Prostate gland (tissue), 2 donors: ENCODE data around the gene ACOT8.

ENCODE experiments used
- POLR2A ChIP-seq: fragments of 450-650 bp; IDR thresholded peaks from one replicate; pipeline ENCODE4 v1.6.1; 2016; ENCODE audit warnings: antibody characterized with exemption, mild to moderate bottlenecking
- POLR2AphosphoS5 ChIP-seq: sonication (generic); formaldehyde crosslinking; IDR thresholded peaks from one replicate; pipeline ENCODE4 v1.6.1; 2017; ENCODE audit warnings: antibody characterized with exemption
- TF ChIP-seq, protein P1 (sequence below), 4 experiments: fragments of 200-600 bp in 2 of 4; fragments of 450-650 bp in 2 of 4; sonication (generic) in 2 of 4; IDR thresholded peaks; 1 replicate in 3 of 4; 2 replicates in 1 of 4; pipeline ENCODE4 v1.5.1; 2016 to 2019; ENCODE audit warnings: antibody characterized with exemption in 4 of 4, mild to moderate bottlenecking in 2 of 4, moderate library complexity in 2 of 4

- TF ChIP-seq, protein P1, sequence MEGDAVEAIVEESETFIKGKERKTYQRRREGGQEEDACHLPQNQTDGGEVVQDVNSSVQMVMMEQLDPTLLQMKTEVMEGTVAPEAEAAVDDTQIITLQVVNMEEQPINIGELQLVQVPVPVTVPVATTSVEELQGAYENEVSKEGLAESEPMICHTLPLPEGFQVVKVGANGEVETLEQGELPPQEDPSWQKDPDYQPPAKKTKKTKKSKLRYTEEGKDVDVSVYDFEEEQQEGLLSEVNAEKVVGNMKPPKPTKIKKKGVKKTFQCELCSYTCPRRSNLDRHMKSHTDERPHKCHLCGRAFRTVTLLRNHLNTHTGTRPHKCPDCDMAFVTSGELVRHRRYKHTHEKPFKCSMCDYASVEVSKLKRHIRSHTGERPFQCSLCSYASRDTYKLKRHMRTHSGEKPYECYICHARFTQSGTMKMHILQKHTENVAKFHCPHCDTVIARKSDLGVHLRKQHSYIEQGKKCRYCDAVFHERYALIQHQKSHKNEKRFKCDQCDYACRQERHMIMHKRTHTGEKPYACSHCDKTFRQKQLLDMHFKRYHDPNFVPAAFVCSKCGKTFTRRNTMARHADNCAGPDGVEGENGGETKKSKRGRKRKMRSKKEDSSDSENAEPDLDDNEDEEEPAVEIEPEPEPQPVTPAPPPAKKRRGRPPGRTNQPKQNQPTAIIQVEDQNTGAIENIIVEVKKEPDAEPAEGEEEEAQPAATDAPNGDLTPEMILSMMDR (IDR thresholded peaks at IDR 0.05) = no peak
- TF ChIP-seq POLR2A (no peak), POLR2AphosphoS5 (no peak)
These were observed 21.0 kb upstream of the ACOT8 start for GRCh38 chr20:45878076-45878761.
